IMR-90 (cell line): Measurements from ENCODE around the gene DCTN5. TPM values are rescaled to one million over a fixed set of nuclear protein-coding genes. Genes with fewer than 3 reads are reported as not detected.

Experiments
- ATAC-seq: fragments of 200-7000 bp; cut with Tn5 transposase; 2 replicates; pipeline ENCODE4 v1.9.1; 2020; ENCODE audit warnings: low read depth, mild to moderate bottlenecking, moderate library complexity
- BruUV-seq: library from RNA; stranded (reverse); fragments of 400-500 nt; replicated peaks from 2 replicates; lab custom pipeline; 2021; lab: Mats Ljungman, UMichigan
- CTCF ChIA-PET: fragments of 300-600 bp; formaldehyde crosslinking; extraction: SDS; loops from one replicate; lab custom pipeline; 2021; ENCODE audit warnings: antibody characterized with exemption; lab: Yijun Ruan, JAX
- POLR2A ChIA-PET: fragments of 300-600 bp; sonication (Branson Sonifier 250); formaldehyde crosslinking; loops from one replicate; lab custom pipeline; 2022; ENCODE audit warnings: antibody characterized with exemption; ENCODE audit not compliant: unreplicated experiment; lab: Charles Lee
- DNase-seq: peaks from one replicate; pipeline ENCODE4 v3.0.0; 2013
- H2AFZ ChIP-seq: replicated peaks from 2 replicates; pipeline ENCODE3; 2013; ENCODE audit warnings: low read length, mild to moderate bottlenecking; ENCODE audit not compliant: poor library complexity
- H2AK5ac ChIP-seq: 2 replicates; pipeline ENCODE4 v1.6.1; 2013; ENCODE audit warnings: low read depth, low read length, inconsistent platforms
- H2AK9ac ChIP-seq: replicated peaks from 2 replicates; pipeline ENCODE3; 2013; ENCODE audit warnings: mild to moderate bottlenecking, low read depth, low read length, moderate library complexity; ENCODE audit not compliant: poor library complexity
- H2BK120ac ChIP-seq: 2 replicates; pipeline ENCODE4 v1.6.1; 2013; ENCODE audit warnings: low read depth, low read length, inconsistent platforms
- H2BK15ac ChIP-seq: 3 replicates; pipeline ENCODE4 v1.6.1; 2013; ENCODE audit warnings: low read depth, low read length, inconsistent platforms
- H2BK20ac ChIP-seq: 2 replicates; pipeline ENCODE4 v1.6.1; 2013; ENCODE audit warnings: low read depth, mild to moderate bottlenecking, inconsistent platforms, low read length, moderate library complexity
- H2BK5ac ChIP-seq: 2 replicates; pipeline ENCODE4 v1.6.1; 2013; ENCODE audit warnings: mild to moderate bottlenecking, low read depth, low read length, inconsistent platforms; ENCODE audit not compliant: poor library complexity, severe bottlenecking
- H3K14ac ChIP-seq: replicated peaks from 2 replicates; pipeline ENCODE4 v1.6.1; 2013; ENCODE audit warnings: low read depth, low read length, inconsistent platforms
- H3K18ac ChIP-seq: 2 replicates; pipeline ENCODE4 v1.6.1; 2013; ENCODE audit warnings: low read depth, low read length, control low read depth
- H3K23ac ChIP-seq: 2 replicates; pipeline ENCODE4 v1.6.1; 2013; ENCODE audit warnings: low read depth, low read length, inconsistent platforms
- H3K27ac ChIP-seq: 2 replicates; pipeline ENCODE4 v1.5.1; 2013; ENCODE audit warnings: mild to moderate bottlenecking, control low read depth, low read length; ENCODE audit not compliant: insufficient read depth
- H3K27me3 ChIP-seq: 2 replicates; pipeline ENCODE4 v1.6.1; 2013; ENCODE audit warnings: low read length; ENCODE audit not compliant: control insufficient read depth, insufficient read depth
- H3K36me3 ChIP-seq: 2 replicates; pipeline ENCODE4 v1.6.1; 2013; ENCODE audit warnings: low read length, mixed read lengths; ENCODE audit not compliant: control insufficient read depth, insufficient read depth
- H3K4ac ChIP-seq: 2 replicates; pipeline ENCODE4 v1.6.1; 2013; ENCODE audit warnings: low read depth, low read length, inconsistent platforms
- H3K4me1 ChIP-seq: 2 replicates; pipeline ENCODE4 v1.6.1; 2013; ENCODE audit warnings: low read length, mixed read lengths; ENCODE audit not compliant: control insufficient read depth, insufficient read depth
- H3K4me2 ChIP-seq: 2 replicates; pipeline ENCODE4 v1.6.1; 2013; ENCODE audit warnings: low read depth, mild to moderate bottlenecking, control low read depth, low read length, moderate library complexity
- H3K4me3 ChIP-seq: 2 replicates; pipeline ENCODE4 v1.5.1; 2013; ENCODE audit warnings: low read depth, mild to moderate bottlenecking, control low read depth, low read length, moderate library complexity; ENCODE audit not compliant: insufficient read depth
- H3K56ac ChIP-seq: 2 replicates; pipeline ENCODE4 v1.6.1; 2013; ENCODE audit warnings: low read length, inconsistent platforms; ENCODE audit not compliant: insufficient read depth; ENCODE audit errors: extremely low read depth
- H3K79me1 ChIP-seq, 2 experiments: 2 replicates each; pipeline ENCODE4 v1.6.1; 2013; ENCODE audit warnings: low read length in 2 of 2, inconsistent platforms in 1 of 2, low read depth in 1 of 2
- H3K9ac ChIP-seq: 2 replicates; pipeline ENCODE4 v1.6.1; 2013; ENCODE audit warnings: low read depth, low read length, control low read depth
- H3K9me1 ChIP-seq: 2 replicates; pipeline ENCODE4 v1.6.1; 2013; ENCODE audit warnings: low read length, inconsistent platforms; ENCODE audit not compliant: insufficient read depth
- H3K9me3 ChIP-seq: 2 replicates; pipeline ENCODE4 v1.6.1; 2013; ENCODE audit warnings: low read length; ENCODE audit not compliant: control insufficient read depth, insufficient read depth
- H4K20me1 ChIP-seq: 2 replicates; pipeline ENCODE4 v1.6.1; 2013; ENCODE audit warnings: low read length, inconsistent platforms; ENCODE audit not compliant: insufficient read depth
- H4K5ac ChIP-seq: 2 replicates; pipeline ENCODE4 v1.6.1; 2013; ENCODE audit warnings: mild to moderate bottlenecking, low read depth, low read length, control low read depth
- H4K8ac ChIP-seq, 2 experiments: 2 replicates each; pipeline ENCODE4 v1.6.1; 2013; ENCODE audit warnings: low read depth in 2 of 2, low read length in 2 of 2, control low read depth in 1 of 2, inconsistent platforms in 1 of 2
- H4K91ac ChIP-seq: 2 replicates; pipeline ENCODE4 v1.6.1; 2013; ENCODE audit warnings: low read depth, low read length, inconsistent platforms; ENCODE audit not compliant: insufficient read depth
- CEBPB ChIP-seq: IDR thresholded peaks from 2 replicates; pipeline ENCODE4 v1.6.1; 2012; ENCODE audit warnings: low read depth, low read length, improper control_type of control experiment
- CHD1 ChIP-seq: IDR thresholded peaks from 2 replicates; pipeline ENCODE4 v1.6.1; 2012; ENCODE audit warnings: low read depth, low read length, improper control_type of control experiment
- FOS ChIP-seq: fragments of 150-350 bp; IDR thresholded peaks from 2 replicates; pipeline ENCODE4 v1.6.1; 2016; ENCODE audit warnings: low read depth, low read length
- MXI1 ChIP-seq: IDR thresholded peaks from 2 replicates; pipeline ENCODE4 v1.6.1; 2012; ENCODE audit warnings: low read depth, mild to moderate bottlenecking, low read length, moderate library complexity, borderline replicate concordance
- NFE2L2 ChIP-seq: fragments of 150-350 bp; IDR thresholded peaks from 2 replicates; pipeline ENCODE4 v1.6.1; 2016; ENCODE audit warnings: low read depth, mild to moderate bottlenecking, low read length
- RAD21 ChIP-seq: IDR thresholded peaks from 2 replicates; pipeline ENCODE4 v1.6.1; 2012; ENCODE audit warnings: low read length, improper control_type of control experiment
- WGBS, 2 experiments: methylation state at CpG; one replicate each; pipeline versions ENCODE4 v1.1.5 to v1.1.7; 2013; ENCODE audit warnings: missing lambda C conversion rate in 2 of 2; ENCODE audit not compliant: insufficient read length in 1 of 2; ENCODE audit errors: extremely low coverage in 2 of 2; 5-methylcytosine and 5-hydroxymethylcytosine counted together
- dilution Hi-C: fragments of 300-500 bp; cut with HindIII; formaldehyde crosslinking; loops from one replicate; pipeline ENCODE4 v1.14.3; 2018; ENCODE audit warnings: low sequenced_read_pairs; ENCODE audit not compliant: unreplicated experiment
- in situ Hi-C: fragments of 300-500 bp; cut with MboI; formaldehyde crosslinking; loops from 3 replicates; pipeline ENCODE4 v1.14.3; 2019; ENCODE audit warnings: low sequenced_read_pairs, inconsistent platforms, mixed read lengths
- intact Hi-C: fragments of 100-400 bp; cut with micrococcal nuclease; formaldehyde crosslinking; loops from 2 replicates; pipeline ENCODE4 v1.10.0; 2022
- polyA plus RNA-seq, 3 experiments: library from polyadenylated mRNA; depleted of rRNA; stranded (reverse); fragments of >200 nt; gene quantifications; 2 replicates each; pipeline ENCODE4 v1.2.3, GENCODE V29; 2012; ENCODE audit warnings: low replicate concordance in 1 of 3
- total RNA-seq: library from RNA; depleted of rRNA; stranded (reverse); fragments of >200 nt; gene quantifications from 2 replicates; pipeline ENCODE4 v1.2.3, GENCODE V29; 2012
- TF ChIP-seq, protein P1 (sequence below): conservative IDR thresholded peaks from 2 replicates; pipeline ENCODE4 v1.5.1; 2012; ENCODE audit warnings: mild to moderate bottlenecking, low read depth, low read length, improper control_type of control experiment

The DCTN5 gene
- total and polyA plus RNA-seq, 2 of the 4 experiments (the other 2 are of a cell fraction), result 49.6 to 111 TPM

- Histone ChIP-seq H2BK20ac (no peak overlapping the region), H3K4me3 (no peak overlapping the region), H3K9ac (no peak overlapping the region), H3K79me1 (no peaks in the 10 kb centered on the region), H3K27ac (no peak overlapping the region), H3K4me2 (no peak overlapping the region), H3K56ac (no peak overlapping the region), H3K18ac (no peak overlapping the region), H3K14ac (no peak overlapping the region), H3K4me1 (peaks cover 11% of the 10 kb centered on the region), H2BK5ac (no peak overlapping the region), H3K9me1 (peaks cover 4% of the 10 kb centered on the region; the same call in 1 of the 2 replicates), H3K4ac (no peak overlapping the region), H2AK5ac (no peak overlapping the region), H2BK120ac (no peak overlapping the region), H4K8ac (no peak overlapping the region), H4K5ac (no peak overlapping the region), H3K23ac (no peak overlapping the region), H2AFZ (peak overlapping the region; percentile 33), H3K36me3 (peaks cover 7% of the 10 kb centered on the region), H2AK9ac (no peak overlapping the region), H2BK15ac (no peak overlapping the region), H3K9me3 (no peaks in the 10 kb centered on the region), H4K20me1 (no peaks in the 10 kb centered on the region), H4K91ac (no peak overlapping the region), H3K27me3 (no peaks in the 10 kb centered on the region)
- DNase-seq, result no peak
- no peak for TF ChIP-seq CEBPB
- TF ChIP-seq MXI1, result no peak
- TF ChIP-seq FOS, result no peak
- no peak for TF ChIP-seq RAD21
- TF ChIP-seq, protein P1, sequence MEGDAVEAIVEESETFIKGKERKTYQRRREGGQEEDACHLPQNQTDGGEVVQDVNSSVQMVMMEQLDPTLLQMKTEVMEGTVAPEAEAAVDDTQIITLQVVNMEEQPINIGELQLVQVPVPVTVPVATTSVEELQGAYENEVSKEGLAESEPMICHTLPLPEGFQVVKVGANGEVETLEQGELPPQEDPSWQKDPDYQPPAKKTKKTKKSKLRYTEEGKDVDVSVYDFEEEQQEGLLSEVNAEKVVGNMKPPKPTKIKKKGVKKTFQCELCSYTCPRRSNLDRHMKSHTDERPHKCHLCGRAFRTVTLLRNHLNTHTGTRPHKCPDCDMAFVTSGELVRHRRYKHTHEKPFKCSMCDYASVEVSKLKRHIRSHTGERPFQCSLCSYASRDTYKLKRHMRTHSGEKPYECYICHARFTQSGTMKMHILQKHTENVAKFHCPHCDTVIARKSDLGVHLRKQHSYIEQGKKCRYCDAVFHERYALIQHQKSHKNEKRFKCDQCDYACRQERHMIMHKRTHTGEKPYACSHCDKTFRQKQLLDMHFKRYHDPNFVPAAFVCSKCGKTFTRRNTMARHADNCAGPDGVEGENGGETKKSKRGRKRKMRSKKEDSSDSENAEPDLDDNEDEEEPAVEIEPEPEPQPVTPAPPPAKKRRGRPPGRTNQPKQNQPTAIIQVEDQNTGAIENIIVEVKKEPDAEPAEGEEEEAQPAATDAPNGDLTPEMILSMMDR, result no peak
- no peak for TF ChIP-seq CHD1
- TF ChIP-seq NFE2L2, result no peak
- ATAC-seq, result no peak
- ChIA-PET CTCF (no interaction called here), POLR2A (no interaction called here)
- in situ Hi-C loops (loop anchor here (25.0 kb wide), 1 partner anchor 817 kb away; no protein-coding TSS in a partner anchor), intact Hi-C loops (no loop called here), dilution Hi-C loops (no loop called here)
- BruUV-seq, result no TSS peak
- WGBS, 2 experiments, result 74% methylated on average over 3 of the region's 11 CpGs; no CpG with 5 or more reads in 1 of the 2 experiments
Measured at GRCh38 chr16:23695756-23696155, 54.5 kb downstream of the DCTN5 start.
